GM18951 (cell line): Measurements from ENCODE around the gene KANSL3.
"Not testable (repeated sequence)": the region's sequence is repeated elsewhere in the genome, so short reads cannot be mapped to it uniquely, and the experiment has no call there.

ENCODE experiments used
- POLR2A ChIP-seq: IDR thresholded peaks from 4 replicates; pipeline ENCODE4 v1.6.1; 2011; ENCODE audit warnings: mild to moderate bottlenecking; ENCODE audit not compliant: insufficient read length, insufficient read depth; ENCODE audit errors: extremely low read depth
- in situ Hi-C: fragments of 300-500 bp; cut with MboI; formaldehyde crosslinking; loops from one replicate; pipeline ENCODE4 v1.12.0; 2022; ENCODE audit warnings: low sequenced_read_pairs, mixed read lengths, inconsistent platforms; ENCODE audit not compliant: unreplicated experiment

Gene KANSL3

GRCh38 chr2:96579422-96579821 lies 58.7 kb downstream of the KANSL3 start:
- TF ChIP-seq POLR2A: no peak
- in situ Hi-C loops: no loop called here

- no peak for TF ChIP-seq POLR2A
- in situ Hi-C loops: no loop called here
These were observed 59.4 kb downstream of the KANSL3 start for GRCh38 chr2:96578731-96579130.

- in situ Hi-C loops: no loop called here
These were observed 60.6 kb downstream of the KANSL3 start for GRCh38 chr2:96577501-96577900.

GRCh38 chr2:96575785-96576456 lies 62.2 kb downstream of the KANSL3 start:
- TF ChIP-seq POLR2A: no peak
- in situ Hi-C loops: no loop called here

More at GRCh38 chr2:96577501-96577900, 60.6 kb downstream of the KANSL3 start:
- TF ChIP-seq POLR2A: no peak

- TF ChIP-seq POLR2A: no peak
- in situ Hi-C loops: no loop called here
These were observed 63.7 kb downstream of the KANSL3 start for GRCh38 chr2:96574364-96574763.

GRCh38 chr2:96568094-96568493 lies 70.0 kb downstream of the KANSL3 start:
- in situ Hi-C loops: no loop called here
- no peak for TF ChIP-seq POLR2A

- in situ Hi-C loops: no loop called here
These were observed 73.0 kb downstream of the KANSL3 start for GRCh38 chr2:96565111-96565510.

GRCh38 chr2:96564563-96564962 lies 73.5 kb downstream of the KANSL3 start:
- no peak for TF ChIP-seq POLR2A
- in situ Hi-C loops: no loop called here

More at GRCh38 chr2:96565111-96565510, 73.0 kb downstream of the KANSL3 start:
- no peak for TF ChIP-seq POLR2A

- in situ Hi-C loops: no loop called here
These were observed 74.1 kb downstream of the KANSL3 start for GRCh38 chr2:96564026-96564425.

GRCh38 chr2:96558485-96558884 lies 79.6 kb downstream of the KANSL3 start:
- in situ Hi-C loops: no loop called here

More at GRCh38 chr2:96564026-96564425, 74.1 kb downstream of the KANSL3 start:
- TF ChIP-seq POLR2A: no peak

GRCh38 chr2:96558061-96558460 lies 80.1 kb downstream of the KANSL3 start:
- in situ Hi-C loops: no loop called here
- TF ChIP-seq POLR2A: no peak

More at GRCh38 chr2:96558485-96558884, 79.6 kb downstream of the KANSL3 start:
- TF ChIP-seq POLR2A: no peak

GRCh38 chr2:96557421-96557820 lies 80.7 kb downstream of the KANSL3 start:
- in situ Hi-C loops: not testable (repeated sequence)

- in situ Hi-C loops: no loop called here
- no peak for TF ChIP-seq POLR2A
These were observed 81.4 kb downstream of the KANSL3 start for GRCh38 chr2:96556441-96557330.

- TF ChIP-seq POLR2A: no peak
- in situ Hi-C loops: no loop called here
These were observed 82.9 kb downstream of the KANSL3 start for GRCh38 chr2:96555146-96555610.
